Peyer's patch (tissue), 4 donors: ENCODE measurements around the gene GRPEL1.

ENCODE experiments used
- CTCF ChIP-seq, 6 experiments: fragments of 450-650 bp in 4 of 6; fragments of 200-600 bp in 2 of 6; sonication (generic) in 1 of 6; IDR thresholded peaks; one replicate each; pipeline ENCODE4 v1.5.1; 2017 to 2019; ENCODE audit warnings: antibody characterized with exemption in 6 of 6, mild to moderate bottlenecking in 3 of 6, moderate library complexity in 1 of 6
- POLR2A ChIP-seq, 2 donors: fragments of 450-650 bp; IDR thresholded peaks; one replicate each; pipeline ENCODE4 v1.5.1; 2017; ENCODE audit warnings: antibody characterized with exemption in 2 of 2, mild to moderate bottlenecking in 2 of 2, moderate library complexity in 2 of 2

DNA sequence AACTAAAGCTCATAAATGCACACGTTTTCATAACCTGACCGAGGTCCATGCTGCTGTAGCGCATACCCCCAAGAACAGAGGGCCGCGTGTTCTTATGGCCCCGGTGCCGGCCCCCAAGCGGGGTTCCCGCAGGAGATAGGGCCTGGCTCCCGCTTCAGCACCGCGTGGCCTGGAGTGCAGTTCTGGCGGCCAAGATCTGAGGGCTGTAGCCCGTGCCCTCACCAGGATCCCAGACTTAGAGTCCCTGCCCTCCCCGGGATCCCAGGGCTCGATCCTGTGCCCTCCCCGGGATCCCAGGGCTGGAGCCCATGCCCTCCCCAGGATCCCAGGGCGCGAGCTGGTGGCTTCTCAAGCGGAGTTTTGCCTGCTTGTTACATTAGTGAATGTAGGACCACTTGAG, 1.0 kb upstream of the GRPEL1 start:
- TF ChIP-seq CTCF (IDR thresholded peaks at IDR 0.05) (no peak), POLR2A (IDR thresholded peaks at IDR 0.05) (no peak)
